Measurements from ENCODE around the gene CLIC3.

Gene CLIC3

GRCh38 chr9:136995362-136995761 lies 1.0 kb downstream of the CLIC3 start:
- DNase-seq (no peak), ATAC-seq (ENCODE audit: insufficient read depth, low read depth) (no peak)
- TF ChIP-seq CTCF (IDR thresholded peaks at IDR 0.05; ENCODE audit: borderline replicate concordance, extremely low read depth, low read length, poor library complexity, severe bottlenecking) = no peak
- no peak for TF ChIP-seq EZH2 (IDR thresholded peaks at IDR 0.05; ENCODE audit: borderline replicate concordance, low read depth, low read length, severe bottlenecking)
- Histone ChIP-seq H3K4me3 (ENCODE audit: low read depth in 1 of 2, low read length in 2 of 2) (no peak overlapping the region), H3K27me3 (ENCODE audit: insufficient read depth, low read length, poor library complexity) (peaks cover 2% of the 10 kb centered on the region), H3K36me3 (ENCODE audit: insufficient read depth, low read length) (peaks cover 12% of the 10 kb centered on the region), H4K20me1 (ENCODE audit: insufficient read depth, low read length) (peaks cover 26% of the 10 kb centered on the region), H3K4me1 (ENCODE audit: insufficient read depth, low read length) (peaks cover 16% of the 10 kb centered on the region), H3K4me2 (ENCODE audit: insufficient read depth, low read length) (no peak overlapping the region), H2AFZ (ENCODE audit: low read depth, low read length) (no peak overlapping the region), H3K9me3 (ENCODE audit: insufficient read depth, low read length, severe bottlenecking) (no peaks in the 10 kb centered on the region), H3K27ac (ENCODE audit: low read length) (no peak overlapping the region), H3K9ac (ENCODE audit: low read depth, low read length) (no peak overlapping the region), H3K79me2 (ENCODE audit: insufficient read depth, low read length) (peaks cover 16% of the 10 kb centered on the region)

- H3K9me3 ChIP-seq (ENCODE audit: insufficient read depth, low read length, severe bottlenecking) = no peaks in the 10 kb centered on the region
- H4K20me1 ChIP-seq (ENCODE audit: insufficient read depth, low read length) = peaks cover 26% of the 10 kb centered on the region
- no peak overlapping the region for H2AFZ ChIP-seq (ENCODE audit: low read depth, low read length)
- peaks cover 12% of the 10 kb centered on the region for H3K36me3 ChIP-seq (ENCODE audit: insufficient read depth, low read length)
- no peak overlapping the region for H3K27ac ChIP-seq (ENCODE audit: low read length)
- no peak overlapping the region for H3K4me2 ChIP-seq (ENCODE audit: insufficient read depth, low read length)
- H3K4me3 ChIP-seq (ENCODE audit: low read depth in 1 of 2, low read length in 2 of 2) = no peak overlapping the region
- DNase-seq = no peak
- ATAC-seq (ENCODE audit: insufficient read depth, low read depth) = no peak
- H3K9ac ChIP-seq (ENCODE audit: low read depth, low read length) = no peak overlapping the region
- peaks cover 2% of the 10 kb centered on the region for H3K27me3 ChIP-seq (ENCODE audit: insufficient read depth, low read length, poor library complexity)
- TF ChIP-seq CTCF (IDR thresholded peaks at IDR 0.05; ENCODE audit: borderline replicate concordance, extremely low read depth, low read length, poor library complexity, severe bottlenecking) = no peak
- no peak for TF ChIP-seq EZH2 (IDR thresholded peaks at IDR 0.05; ENCODE audit: borderline replicate concordance, low read depth, low read length, severe bottlenecking)
- peaks cover 16% of the 10 kb centered on the region for H3K79me2 ChIP-seq (ENCODE audit: insufficient read depth, low read length)
- peaks cover 16% of the 10 kb centered on the region for H3K4me1 ChIP-seq (ENCODE audit: insufficient read depth, low read length)
Observed at GRCh38 chr9:136994888-136995230, 1.5 kb downstream of the CLIC3 start.

GRCh38 chr9:136994180-136994887 lies 2.0 kb downstream of the CLIC3 start:
- H4K20me1 ChIP-seq (ENCODE audit: insufficient read depth, low read length) = peaks cover 26% of the 10 kb centered on the region
- H2AFZ ChIP-seq (ENCODE audit: low read depth, low read length) = no peak overlapping the region
- H3K79me2 ChIP-seq (ENCODE audit: insufficient read depth, low read length) = peaks cover 16% of the 10 kb centered on the region
- no peak for TF ChIP-seq CTCF (IDR thresholded peaks at IDR 0.05; ENCODE audit: borderline replicate concordance, extremely low read depth, low read length, poor library complexity, severe bottlenecking)
- no peak for TF ChIP-seq EZH2 (IDR thresholded peaks at IDR 0.05; ENCODE audit: borderline replicate concordance, low read depth, low read length, severe bottlenecking)
- peaks cover 16% of the 10 kb centered on the region for H3K4me1 ChIP-seq (ENCODE audit: insufficient read depth, low read length)
- H3K4me2 ChIP-seq (ENCODE audit: insufficient read depth, low read length) = no peak overlapping the region
- H3K27ac ChIP-seq (ENCODE audit: low read length) = no peak overlapping the region
- H3K27me3 ChIP-seq (ENCODE audit: insufficient read depth, low read length, poor library complexity) = peaks cover 2% of the 10 kb centered on the region
- DNase-seq (no peak), ATAC-seq (ENCODE audit: insufficient read depth, low read depth) (no peak)
- H3K36me3 ChIP-seq (ENCODE audit: insufficient read depth, low read length) = peaks cover 12% of the 10 kb centered on the region
- H3K9me3 ChIP-seq (ENCODE audit: insufficient read depth, low read length, severe bottlenecking) = no peaks in the 10 kb centered on the region
- no peak overlapping the region for H3K4me3 ChIP-seq (ENCODE audit: low read depth in 1 of 2, low read length in 2 of 2)
- H3K9ac ChIP-seq (ENCODE audit: low read depth, low read length) = 0 out of 2 replicates have a peak overlapping the region, but pooled peaks have one; percentile 88

All from DND-41 (cell line).